Adrenal gland (tissue), 12 donors: ENCODE results near the gene RSBN1. TPM values are rescaled to one million over a fixed set of nuclear protein-coding genes. Genes with fewer than 3 reads are reported as not detected.

Experiments used
- DNase-seq, 7 donors: peaks; one replicate each; pipeline ENCODE4 v3.0.0-alpha.2; 2019 to 2020
- H3K27ac ChIP-seq, 5 donors: fragments of 200-600 bp; sonication (generic) in 4 of 5; 1 replicate in 3 of 5; 2 replicates in 2 of 5; pipeline versions ENCODE4 v1.5.1 to v1.8.0; 2016 to 2020; ENCODE audit warnings: mild to moderate bottlenecking in 1 of 5
- H3K27me3 ChIP-seq: fragments of 200-600 bp; 2 replicates; pipeline ENCODE4 v1.8.0; 2021
- H3K36me3 ChIP-seq, 2 donors: fragments of 200-600 bp; replicated peaks in 1 of 2; 1 replicate in 1 of 2; 2 replicates in 1 of 2; pipeline versions ENCODE4 v1.5.1 to v1.8.0; 2018 to 2022
- H3K4me1 ChIP-seq, 2 donors: fragments of 200-600 bp; replicated peaks in 1 of 2; 1 replicate in 1 of 2; 2 replicates in 1 of 2; pipeline versions ENCODE4 v1.5.1 to v1.8.0; 2018 to 2021
- H3K4me3 ChIP-seq, 4 donors: fragments of 200-600 bp; sonication (generic) in 3 of 4; one replicate each; pipeline ENCODE4 v1.5.1; 2016 to 2018
- H3K9me3 ChIP-seq, 3 donors: fragments of 200-600 bp; sonication (generic) in 1 of 3; replicated peaks in 1 of 3; 1 replicate in 2 of 3; 2 replicates in 1 of 3; pipeline versions ENCODE4 v1.5.1 to v1.8.0; 2016 to 2021
- POLR2A ChIP-seq, 2 donors: fragments of 450-650 bp; IDR thresholded peaks; one replicate each; pipeline ENCODE4 v1.6.1; 2017; ENCODE audit warnings: antibody characterized with exemption in 2 of 2, mild to moderate bottlenecking in 2 of 2, moderate library complexity in 1 of 2
- WGBS, 4 donors: extraction: QIAGEN DNeasy Blood & Tissue Kit in 2 of 4; methylation state at CpG; one replicate each; pipeline versions ENCODE4 v1.1.5 to v1.1.7; 2013 to 2017; 5-methylcytosine and 5-hydroxymethylcytosine counted together
- intact Hi-C, 2 donors: fragments of 100-400 bp; cut with DNase I; formaldehyde crosslinking; loops; one replicate each; pipeline versions ENCODE4 v1.14.1 to v1.15.0; 2022 to 2023
- polyA plus RNA-seq, 3 donors: library from polyadenylated mRNA; stranded (reverse); fragments of 200-250 nt in 2 of 3; fragments of 350-450 nt in 1 of 3; fragmentation: Illumina TruSeq in 1 of 3; extraction: RNeasy Lipid Tissue Mini Kit (QIAGEN cat#74804) in 1 of 3; gene quantifications; one replicate each; pipeline ENCODE4 v1.2.3, GENCODE V29; 2013 to 2014
- total RNA-seq, 9 donors: library from RNA; depleted of rRNA in 4 of 9; stranded (reverse); fragments of >200 nt in 4 of 9; fragments of 120-200 nt in 1 of 9; fragmentation: NEBNext Ultra II Directional in 1 of 9; extraction: Animal tissue kit (Norgen Biotek cat#: 25700) in 1 of 9; gene quantifications; one replicate each; pipeline versions ENCODE4 v1.1.0 to v1.2.4, GENCODE V29; 2013 to 2023
- TF ChIP-seq, protein P1 (sequence below), 6 experiments: fragments of 450-650 bp in 4 of 6; fragments of 200-600 bp in 2 of 6; sonication (generic) in 1 of 6; IDR thresholded peaks; 1 replicate in 5 of 6; 2 replicates in 1 of 6; pipeline versions ENCODE4 v1.5.1 to v1.8.0; 2016 to 2021; ENCODE audit warnings: antibody characterized with exemption in 6 of 6, mild to moderate bottlenecking in 2 of 6, moderate library complexity in 1 of 6
- donor health status: healthy with polysubstance abuse.
- donor health status: Bipolar disorder and iron deficiency.
- donor health status: DM: yes; HTN: yes; CAD: no.
- donor health status: DM: no; HTN: no; CAD: no.
- donor health status: DM: no; HTN: no; CAD: no.
- donor health status: DM: yes; HTN: yes; CAD: no.

The RSBN1 gene
- total and polyA plus RNA-seq, 12 donors = 3.9 to 33.0 (median 15.4) TPM

DNA sequence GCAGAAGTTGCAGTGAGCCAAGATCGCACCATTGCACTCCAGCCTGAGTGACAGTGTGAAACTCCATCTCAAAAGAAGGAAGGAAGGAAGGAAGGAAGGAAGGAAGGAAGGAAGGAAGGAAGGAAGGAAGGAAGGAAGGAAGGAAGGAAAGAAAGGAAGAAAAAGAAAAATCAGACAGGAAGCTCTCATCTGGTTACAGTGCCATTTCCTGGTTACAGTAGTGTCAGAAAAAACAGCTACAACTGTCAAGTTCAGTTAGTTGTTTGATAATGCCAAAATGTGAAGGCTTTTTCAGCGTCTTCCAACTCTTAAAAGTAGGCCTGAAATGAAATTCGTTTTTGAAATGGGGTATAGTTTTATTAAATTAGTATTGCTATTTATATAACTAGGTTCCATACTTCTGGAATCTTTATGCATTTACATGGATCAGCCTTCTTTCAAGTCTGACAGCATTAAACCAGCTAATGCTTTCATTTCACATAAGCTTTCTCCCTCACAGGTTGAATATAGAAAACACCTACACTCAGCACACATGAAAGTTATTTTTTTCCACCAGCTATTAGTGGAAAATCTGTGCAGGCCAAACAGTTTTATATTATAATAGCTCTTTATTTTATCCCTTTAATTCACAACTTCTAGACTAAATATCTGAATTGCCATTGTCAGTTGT, 38.0 kb upstream of the RSBN1 start:
- intact Hi-C loops = no loop called here
- Histone ChIP-seq H3K36me3 (no peaks in the 10 kb centered on the region), H3K27ac (no peak overlapping the region), H3K27me3 (no peaks in the 10 kb centered on the region), H3K4me1 (no peaks in the 10 kb centered on the region), H3K9me3 (no peaks in the 10 kb centered on the region), H3K4me3 (no peak overlapping the region)
- no peak for TF ChIP-seq POLR2A (IDR thresholded peaks at IDR 0.05)
- TF ChIP-seq, protein P1, sequence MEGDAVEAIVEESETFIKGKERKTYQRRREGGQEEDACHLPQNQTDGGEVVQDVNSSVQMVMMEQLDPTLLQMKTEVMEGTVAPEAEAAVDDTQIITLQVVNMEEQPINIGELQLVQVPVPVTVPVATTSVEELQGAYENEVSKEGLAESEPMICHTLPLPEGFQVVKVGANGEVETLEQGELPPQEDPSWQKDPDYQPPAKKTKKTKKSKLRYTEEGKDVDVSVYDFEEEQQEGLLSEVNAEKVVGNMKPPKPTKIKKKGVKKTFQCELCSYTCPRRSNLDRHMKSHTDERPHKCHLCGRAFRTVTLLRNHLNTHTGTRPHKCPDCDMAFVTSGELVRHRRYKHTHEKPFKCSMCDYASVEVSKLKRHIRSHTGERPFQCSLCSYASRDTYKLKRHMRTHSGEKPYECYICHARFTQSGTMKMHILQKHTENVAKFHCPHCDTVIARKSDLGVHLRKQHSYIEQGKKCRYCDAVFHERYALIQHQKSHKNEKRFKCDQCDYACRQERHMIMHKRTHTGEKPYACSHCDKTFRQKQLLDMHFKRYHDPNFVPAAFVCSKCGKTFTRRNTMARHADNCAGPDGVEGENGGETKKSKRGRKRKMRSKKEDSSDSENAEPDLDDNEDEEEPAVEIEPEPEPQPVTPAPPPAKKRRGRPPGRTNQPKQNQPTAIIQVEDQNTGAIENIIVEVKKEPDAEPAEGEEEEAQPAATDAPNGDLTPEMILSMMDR (IDR thresholded peaks at IDR 0.05) = no peak
- DNase-seq = no peak
- 69 to 74% (median 72%) methylated on average over 3 of the region's 3 CpGs for WGBS, 4 donors

DNA sequence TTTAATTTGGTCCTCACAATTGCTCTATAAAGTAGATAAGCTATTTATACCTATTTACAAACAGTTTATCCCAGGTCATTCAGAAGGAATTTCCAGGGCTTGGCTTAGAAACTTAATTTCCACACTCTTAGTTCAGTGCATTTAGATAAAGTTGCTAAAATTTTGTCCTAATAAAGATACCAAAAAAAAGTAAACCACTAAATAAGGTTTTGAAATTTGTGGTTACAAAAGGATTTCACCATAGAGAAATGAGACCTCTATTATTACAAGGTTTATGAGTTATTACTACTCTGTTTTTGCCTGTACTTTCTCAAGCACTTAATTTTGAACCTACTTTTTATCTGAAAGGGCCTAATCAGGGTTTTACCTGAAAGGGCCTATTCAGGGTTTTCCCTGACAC, 36.8 kb upstream of the RSBN1 start:
- no peaks in the 10 kb centered on the region for H3K27me3 ChIP-seq
- no peak overlapping the region for H3K4me3 ChIP-seq
- intact Hi-C loops = no loop called here
- H3K4me1 ChIP-seq = no peaks in the 10 kb centered on the region
- no peaks in the 10 kb centered on the region for H3K9me3 ChIP-seq
- no peak overlapping the region for H3K27ac ChIP-seq
- TF ChIP-seq POLR2A (IDR thresholded peaks at IDR 0.05) = no peak
- H3K36me3 ChIP-seq = no peaks in the 10 kb centered on the region
- DNase-seq = no peak

DNA sequence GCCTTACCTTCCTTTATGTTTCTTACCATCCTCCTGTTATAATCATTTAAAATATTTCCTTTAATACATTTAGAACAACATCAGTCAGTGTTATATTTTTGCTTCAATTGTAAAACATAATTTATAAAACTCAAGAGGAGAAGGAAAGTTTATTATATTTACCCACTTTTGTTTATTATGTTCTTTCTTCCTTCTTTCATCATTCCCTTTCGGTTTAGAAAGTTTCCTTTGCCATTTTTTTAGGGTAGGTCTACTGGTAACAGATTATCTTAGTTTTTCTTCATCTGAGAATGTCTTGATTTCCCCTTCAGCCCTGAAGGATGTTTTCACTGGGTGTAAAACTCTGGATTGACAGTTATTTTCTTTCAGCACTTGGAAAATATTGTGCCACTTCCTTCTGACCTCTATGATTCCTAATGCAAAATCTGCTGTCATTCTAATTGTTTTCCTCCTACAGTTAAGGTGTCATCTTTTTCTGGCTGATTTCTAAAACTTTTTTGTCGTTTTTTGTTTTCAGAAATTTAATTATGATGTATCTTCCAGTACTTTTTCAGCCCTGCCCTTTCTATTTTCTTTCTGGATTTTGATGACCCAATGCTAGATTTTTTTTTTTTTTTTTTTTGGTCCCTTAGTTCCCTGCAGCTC, 34.2 kb upstream of the RSBN1 start:
- no peak overlapping the region for H3K27ac ChIP-seq
- intact Hi-C loops = no loop called here
- WGBS, 4 donors = 69 to 79% (median 73%) methylated on average over 2 of the region's 2 CpGs
- H3K27me3 ChIP-seq = no peaks in the 10 kb centered on the region
- no peak for DNase-seq
- no peaks in the 10 kb centered on the region for H3K4me1 ChIP-seq
- no peaks in the 10 kb centered on the region for H3K36me3 ChIP-seq
- no peak overlapping the region for H3K4me3 ChIP-seq
- TF ChIP-seq POLR2A (IDR thresholded peaks at IDR 0.05) = no peak
- no peaks in the 10 kb centered on the region for H3K9me3 ChIP-seq

DNA sequence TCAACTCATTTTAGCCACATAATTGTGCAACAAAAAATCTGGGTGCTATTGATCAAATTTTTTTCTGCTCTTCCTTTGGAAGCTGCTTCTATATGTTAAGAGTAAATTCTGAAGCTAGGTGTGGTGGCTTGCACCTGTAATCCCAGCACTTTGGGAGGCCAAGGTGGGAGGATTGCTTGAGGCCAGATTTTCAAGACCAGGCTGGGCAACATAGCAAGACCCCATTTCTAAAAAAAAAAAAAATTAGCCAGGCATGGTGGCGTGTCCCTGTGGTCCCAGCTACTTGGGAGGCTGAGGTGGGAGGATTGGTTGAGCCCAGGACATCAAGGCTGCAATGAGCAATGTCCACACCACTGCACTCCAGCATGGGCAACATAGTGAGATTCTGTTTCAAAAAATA, 24.3 kb upstream of the RSBN1 start:
- no peak for DNase-seq
- WGBS, 4 donors = 80 to 100% (median 100%) methylated on average over 1 of the region's 1 CpG
- Histone ChIP-seq H3K4me3 (no peak overlapping the region), H3K27me3 (no peaks in the 10 kb centered on the region), H3K9me3 (no peaks in the 10 kb centered on the region), H3K36me3 (no peaks in the 10 kb centered on the region), H3K4me1 (peaks cover 0 to 4% of the 10 kb centered on the region in 2 donors), H3K27ac (no peak overlapping the region)
- intact Hi-C loops = loop anchor here in 1 of 2 donors (5.0 to 10.0 kb wide), 3 partner anchors 71 to 448 kb away; partner anchors contain the start of genes DCLRE1B and OLFML3
- no peak for TF ChIP-seq POLR2A (IDR thresholded peaks at IDR 0.05)
- TF ChIP-seq, protein P1 (IDR thresholded peaks at IDR 0.05) = no peak

DNA sequence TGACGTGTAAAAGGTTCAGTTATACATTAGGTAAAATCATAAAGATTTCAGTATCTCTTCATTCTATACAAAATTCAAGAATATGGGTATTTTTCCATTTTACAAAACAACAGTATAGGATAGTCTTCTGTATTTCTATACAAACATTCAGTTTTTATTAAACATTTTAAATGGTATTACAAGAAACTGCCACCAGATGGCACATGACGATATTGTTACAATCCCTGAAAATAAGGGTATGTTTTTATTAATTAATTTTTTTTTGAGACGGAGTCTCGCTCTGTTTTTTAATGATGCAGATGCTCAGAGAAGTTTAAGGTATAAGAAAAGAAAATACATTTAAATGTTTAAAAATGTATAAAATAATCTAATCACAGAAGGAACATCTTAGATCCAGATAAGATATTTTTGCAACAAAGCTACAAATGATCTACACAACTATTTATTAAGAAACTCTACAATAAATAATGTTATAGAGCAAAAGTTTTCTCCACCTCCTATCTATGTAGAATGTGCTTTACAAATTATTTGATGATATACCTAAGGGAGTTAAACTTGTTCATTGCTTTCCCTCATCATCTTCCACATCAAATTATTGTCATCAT, 23.5 kb upstream of the RSBN1 start:
- Histone ChIP-seq H3K27me3 (no peaks in the 10 kb centered on the region), H3K9me3 (no peaks in the 10 kb centered on the region), H3K36me3 (no peaks in the 10 kb centered on the region), H3K27ac (no peak overlapping the region), H3K4me3 (peak overlapping the region in 1 of 4 donors; percentile 7), H3K4me1 (peaks cover 0 to 4% of the 10 kb centered on the region in 2 donors)
- WGBS, 4 donors = 7 to 12% (median 9%) methylated on average over 4 of the region's 4 CpGs
- DNase-seq = peak in 1 of 7 donors; percentile 23
- intact Hi-C loops = loop anchor here in 1 of 2 donors (5.0 to 10.0 kb wide), 3 partner anchors 72 to 449 kb away; partner anchors contain the start of genes DCLRE1B and OLFML3
- TF ChIP-seq POLR2A (IDR thresholded peaks at IDR 0.05) = no peak
- TF ChIP-seq, protein P1 (IDR thresholded peaks at IDR 0.05) = peak; percentile 42 to 75 (median 64)
